ENCODE results near the gene TCHP.

- TF ChIP-seq CTCF (IDR thresholded peaks at IDR 0.05) (no peak), EZH2 (IDR thresholded peaks at IDR 0.05; ENCODE audit: borderline replicate concordance, insufficient read depth, low read depth, low read length, poor library complexity, severe bottlenecking) (no peak)
Measured at GRCh38 chr12:109875572-109876131, 24.4 kb upstream of the TCHP start.
